GM03348 (cell line): ENCODE data around the gene METTL15.
"Not testable (repeated sequence)": the region's sequence is repeated elsewhere in the genome, so short reads cannot be mapped to it uniquely, and the experiment has no call there.

Experiments used
- DNase-seq: peaks from one replicate; pipeline ENCODE4 v3.0.0; 2012; ENCODE audit warnings: low spot score

METTL15 gene

GRCh38 chr11:28209906-28210305 is 101.7 kb downstream of the METTL15 start:
- DNase-seq, result no peak

DNA sequence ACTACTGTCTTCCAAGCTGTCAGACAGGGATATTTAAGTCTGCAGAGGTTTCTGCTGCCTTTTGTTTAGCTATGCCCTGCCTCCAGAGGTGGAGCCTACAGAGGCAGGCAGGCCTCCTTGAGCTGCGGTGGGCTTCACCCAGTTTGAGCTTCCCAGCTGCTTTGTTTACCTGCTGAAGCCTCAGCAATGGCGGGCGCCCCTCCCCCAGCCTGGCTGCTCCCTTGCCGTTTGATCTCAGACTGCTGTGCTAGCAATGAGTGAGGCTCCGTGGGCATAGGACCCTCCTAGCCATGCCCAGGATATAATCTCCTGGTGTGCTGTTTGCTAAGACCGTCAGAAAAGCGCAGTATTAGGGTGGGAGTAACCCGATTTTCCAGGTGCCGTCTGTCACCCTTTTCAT is 113.9 kb downstream of the METTL15 start:
- not testable (repeated sequence) for DNase-seq

- no peak for DNase-seq
Measured at GRCh38 chr11:28223577-28223976, 115.4 kb downstream of the METTL15 start.

GRCh38 chr11:28223994-28224393 is 115.8 kb downstream of the METTL15 start:
- DNase-seq, result no peak

DNA sequence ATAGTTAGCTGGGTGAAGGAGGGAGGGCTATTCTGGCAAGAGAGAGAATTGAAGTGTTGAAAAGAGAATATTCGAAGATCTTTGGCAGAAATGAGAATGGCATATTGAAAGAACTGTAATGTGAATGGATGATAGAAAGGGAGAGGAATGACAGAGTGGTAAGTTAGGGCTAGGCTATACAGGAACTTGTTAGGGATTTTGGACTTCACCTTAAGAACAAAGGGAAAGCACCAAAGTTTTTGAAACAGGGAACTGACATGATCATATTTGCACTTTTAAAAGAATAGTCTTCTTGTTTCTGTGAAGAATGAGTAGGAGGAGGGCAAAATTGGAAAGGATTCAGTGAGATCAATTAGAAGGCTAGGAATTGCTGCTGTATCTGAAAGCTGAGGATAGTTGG is 119.3 kb downstream of the METTL15 start:
- DNase-seq, result no peak

DNA sequence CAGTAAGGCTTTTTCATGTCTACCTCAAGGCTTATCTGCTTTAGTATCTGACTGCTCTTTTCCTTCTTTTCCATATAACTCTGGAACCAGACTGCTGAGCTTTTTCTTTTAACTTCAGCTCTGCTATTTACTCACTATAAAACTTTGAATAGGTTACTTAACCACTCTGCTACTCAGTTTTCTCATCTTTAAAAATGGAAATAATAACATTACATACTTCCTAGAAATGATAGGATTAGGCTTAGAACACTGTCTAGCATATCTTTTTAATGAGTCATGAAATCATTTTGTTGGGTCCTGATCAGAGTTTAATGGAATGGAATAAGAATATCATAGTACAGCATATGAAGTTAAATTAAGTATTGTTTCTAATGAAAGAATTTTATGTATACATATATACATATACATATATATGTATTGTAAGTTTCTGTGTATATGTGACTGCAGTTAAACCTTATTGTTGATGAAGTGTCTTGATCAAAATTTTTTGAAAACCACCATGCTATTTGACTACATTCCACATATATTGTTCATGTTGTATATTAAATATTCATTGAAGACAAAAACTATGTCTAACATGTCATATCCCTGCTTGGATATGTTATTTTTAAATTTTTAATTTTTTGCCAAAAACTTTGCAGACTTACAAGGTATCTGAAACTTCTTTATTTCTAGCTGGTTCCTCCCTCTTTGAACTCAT is 120.2 kb downstream of the METTL15 start:
- peak; percentile 18 for DNase-seq

GRCh38 chr11:28231475-28231874 is 123.3 kb downstream of the METTL15 start:
- DNase-seq, result no peak

DNA sequence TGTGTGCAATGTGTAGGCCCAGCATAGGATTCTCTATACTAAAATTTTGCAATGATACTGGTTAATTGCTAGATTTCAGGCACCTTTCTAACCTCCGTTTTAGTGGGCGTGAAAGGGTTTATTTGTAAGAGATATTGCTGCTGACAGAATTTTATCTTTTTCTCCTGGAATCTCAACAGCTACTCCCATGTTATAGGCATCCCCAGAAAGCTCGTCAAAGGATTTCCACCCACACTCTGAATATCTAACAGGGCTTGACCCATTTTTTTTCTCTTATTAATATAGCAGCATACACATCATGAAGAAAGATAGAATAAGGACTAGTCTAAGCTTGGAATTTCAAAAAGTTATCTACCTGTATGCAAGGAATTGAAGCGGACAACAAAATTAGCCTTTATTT is 124.5 kb downstream of the METTL15 start:
- no peak for DNase-seq

DNA sequence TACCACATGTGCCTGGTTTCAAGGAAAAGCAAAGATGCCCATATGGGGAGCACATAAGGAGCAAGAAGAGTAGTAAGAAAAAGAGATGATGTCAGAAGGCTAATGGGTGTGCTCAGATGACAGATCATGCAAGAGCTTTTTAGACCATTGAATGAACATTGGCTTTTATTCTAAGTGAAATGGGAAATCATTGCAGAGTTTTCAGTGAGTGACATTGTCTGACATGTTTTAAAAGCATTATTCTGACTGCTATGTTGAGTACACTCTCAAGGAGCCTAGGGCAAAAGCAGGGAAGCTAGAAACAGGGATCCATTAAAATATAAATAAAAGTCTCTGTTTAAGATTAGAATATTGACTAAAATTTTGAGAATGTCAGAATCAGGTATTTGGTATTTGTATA is 133.6 kb downstream of the METTL15 start:
- DNase-seq, result no peak

DNA sequence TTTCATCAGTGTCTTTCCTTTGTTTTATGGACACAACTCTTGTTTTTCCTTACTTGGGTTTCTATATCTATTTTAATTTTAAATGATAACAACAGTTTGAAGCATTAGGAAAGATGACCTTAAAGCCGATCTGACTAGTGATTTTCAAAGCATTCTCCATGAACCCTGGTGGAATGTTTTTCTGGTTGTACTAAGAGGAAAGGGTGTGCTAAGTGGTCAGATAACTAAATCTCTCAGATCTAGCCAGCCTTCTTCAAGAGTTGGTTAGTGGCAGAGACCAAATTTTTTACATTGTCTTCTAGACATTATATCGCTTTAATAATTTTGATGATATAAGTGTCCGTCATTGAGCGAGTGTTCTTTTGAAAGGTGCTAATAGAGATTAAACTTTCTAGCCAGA is 134.4 kb downstream of the METTL15 start:
- DNase-seq, result no peak

DNA sequence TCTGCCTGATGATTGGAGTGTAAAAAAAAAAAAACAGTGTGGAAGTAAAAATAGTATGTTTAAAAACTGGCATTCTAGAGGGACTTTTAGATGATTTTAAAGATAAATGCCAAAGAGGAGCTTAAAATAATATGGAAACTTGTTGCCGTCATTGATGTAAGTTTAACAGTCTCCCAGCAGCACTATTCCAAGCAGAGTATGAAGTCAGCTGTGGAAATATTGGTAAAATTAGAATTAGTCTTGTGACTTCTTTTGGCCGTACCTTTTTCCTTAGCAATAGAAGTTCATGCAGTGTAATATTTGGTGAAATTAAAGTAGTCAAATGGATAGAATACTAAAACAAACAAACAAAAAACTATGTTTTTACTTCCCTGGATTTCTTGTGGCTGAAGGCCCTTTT is 134.9 kb downstream of the METTL15 start:
- peak; percentile 5 for DNase-seq

- DNase-seq, result peak; percentile 34
Measured at GRCh38 chr11:28243581-28243980, 135.4 kb downstream of the METTL15 start.

GRCh38 chr11:28245131-28245530 is 136.9 kb downstream of the METTL15 start:
- peak; percentile 7 for DNase-seq

DNA sequence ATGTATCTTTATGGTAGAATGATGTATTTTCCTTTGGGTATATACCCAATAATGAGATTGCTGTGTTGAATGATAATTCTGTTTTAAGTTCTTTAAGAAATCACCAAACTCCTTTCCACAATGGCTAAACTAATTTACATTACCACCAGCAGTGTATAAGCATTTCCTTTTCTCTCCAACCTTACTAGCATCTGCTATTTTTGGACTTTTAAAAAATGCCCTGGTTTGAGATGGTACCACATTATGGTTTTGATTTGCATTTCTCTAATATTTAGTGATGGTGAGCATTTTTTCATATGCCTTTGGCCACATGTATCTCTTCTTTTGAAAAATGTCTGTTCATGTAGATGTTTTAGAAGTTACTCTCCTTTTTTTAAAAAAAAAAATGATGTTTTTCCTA is 142.0 kb downstream of the METTL15 start:
- DNase-seq, result no peak

DNA sequence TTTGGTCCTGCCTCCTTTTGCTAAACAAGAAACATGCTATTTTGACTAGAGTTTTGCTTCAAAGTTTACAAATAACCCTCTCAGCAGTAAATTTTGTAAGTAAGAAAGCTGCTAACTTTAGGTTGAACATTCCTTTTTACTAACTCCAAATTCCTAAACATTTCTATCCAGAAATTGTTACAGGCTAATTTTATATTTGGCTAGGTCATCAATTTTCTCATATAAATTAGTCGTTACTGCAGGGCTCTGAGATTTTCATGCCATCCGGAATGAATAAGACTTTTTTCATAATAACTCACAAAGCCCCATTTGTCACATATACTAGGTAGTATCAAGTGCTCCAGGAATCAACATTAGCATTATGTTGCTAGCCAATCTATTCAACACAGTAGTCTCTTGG is 143.1 kb downstream of the METTL15 start:
- no peak for DNase-seq

GRCh38 chr11:28257761-28258160 is 149.6 kb downstream of the METTL15 start:
- DNase-seq, result peak; percentile 3

DNA sequence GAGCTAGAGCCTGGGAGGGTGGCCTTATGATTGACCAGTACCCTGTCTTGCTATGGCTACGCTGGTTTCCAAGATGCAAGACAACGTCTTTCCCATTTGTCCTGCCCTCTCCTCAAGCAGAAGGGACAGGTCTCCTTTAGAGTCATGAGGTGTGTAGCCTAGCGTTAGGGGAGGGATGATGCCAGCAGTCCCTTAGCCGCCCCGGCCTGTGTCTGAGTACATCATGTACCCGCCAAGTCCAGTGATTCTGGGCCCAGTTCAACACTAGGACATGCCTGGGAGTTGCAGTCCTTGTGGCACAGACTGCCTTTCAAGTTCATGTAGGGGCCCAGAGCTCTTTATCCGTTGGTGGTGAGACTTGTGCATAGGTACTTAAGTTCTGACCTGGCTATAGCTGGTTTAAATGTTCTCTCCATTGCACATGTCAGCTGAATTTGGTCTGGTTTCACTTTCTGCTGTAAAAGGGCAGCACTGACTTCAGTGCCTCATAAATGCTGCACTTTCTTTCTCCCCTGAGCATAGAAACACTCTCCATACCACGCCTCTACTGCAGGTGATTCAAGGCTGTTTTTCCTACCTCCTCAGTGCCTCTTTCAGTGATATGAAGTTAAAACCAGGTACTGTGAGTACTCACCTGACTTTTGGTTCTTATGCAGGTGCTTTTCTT is 151.1 kb downstream of the METTL15 start:
- DNase-seq, result no peak

DNA sequence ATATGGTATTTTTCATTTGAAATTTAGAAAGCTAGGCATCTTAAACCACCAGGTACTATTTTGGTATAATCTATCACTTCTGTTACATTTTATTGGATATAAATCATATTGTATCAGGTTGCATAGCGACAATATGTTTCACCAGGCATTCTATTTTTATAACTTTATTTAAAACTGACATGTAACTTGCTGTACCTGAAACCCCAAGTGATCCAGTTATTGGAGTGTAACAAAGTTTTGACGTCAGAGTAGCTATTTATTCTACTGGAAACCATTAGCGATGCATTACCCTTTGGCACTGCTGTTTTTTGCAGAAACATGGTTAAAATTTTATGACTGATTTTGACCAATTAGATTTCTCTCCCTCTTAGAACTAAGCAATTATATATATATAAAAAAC is 160.7 kb downstream of the METTL15 start:
- no peak for DNase-seq

DNA sequence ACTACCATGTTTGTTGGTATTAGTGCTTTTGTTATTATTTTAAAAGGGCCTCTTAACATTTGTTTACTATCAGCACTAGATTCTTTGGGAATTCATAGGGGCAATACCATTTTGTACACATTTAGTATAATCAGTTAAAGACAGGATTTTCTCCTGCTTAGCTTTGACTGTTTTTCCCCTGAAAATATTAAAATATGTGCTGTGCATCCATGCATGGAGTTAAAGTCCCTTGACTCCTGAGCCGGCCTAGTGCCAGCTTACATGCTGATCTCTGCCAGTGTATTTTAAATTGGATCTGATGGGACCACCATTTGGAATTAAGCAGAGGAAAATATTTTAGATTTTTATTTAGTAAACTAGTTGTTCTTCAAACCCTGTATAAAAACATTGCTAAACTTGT is 161.4 kb downstream of the METTL15 start:
- DNase-seq, result no peak

DNA sequence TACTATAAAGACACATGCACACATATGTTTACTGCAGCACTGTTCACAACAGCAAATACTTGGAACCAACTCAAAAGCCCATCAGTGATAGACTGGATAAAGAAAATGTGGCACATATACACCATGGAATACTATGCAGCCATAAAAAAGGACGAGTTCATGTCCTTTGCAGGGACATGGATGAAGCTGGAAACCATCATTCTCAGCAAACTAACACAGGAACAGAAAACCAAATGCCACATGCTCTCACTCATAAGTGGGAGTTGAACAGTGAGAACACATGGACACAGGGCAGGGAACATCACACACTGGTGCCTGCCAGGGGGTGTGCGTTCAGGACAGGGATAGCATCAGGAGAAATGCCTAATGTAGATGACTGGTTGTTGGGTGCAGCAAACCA is 164.1 kb downstream of the METTL15 start:
- DNase-seq, result not testable (repeated sequence)

DNA sequence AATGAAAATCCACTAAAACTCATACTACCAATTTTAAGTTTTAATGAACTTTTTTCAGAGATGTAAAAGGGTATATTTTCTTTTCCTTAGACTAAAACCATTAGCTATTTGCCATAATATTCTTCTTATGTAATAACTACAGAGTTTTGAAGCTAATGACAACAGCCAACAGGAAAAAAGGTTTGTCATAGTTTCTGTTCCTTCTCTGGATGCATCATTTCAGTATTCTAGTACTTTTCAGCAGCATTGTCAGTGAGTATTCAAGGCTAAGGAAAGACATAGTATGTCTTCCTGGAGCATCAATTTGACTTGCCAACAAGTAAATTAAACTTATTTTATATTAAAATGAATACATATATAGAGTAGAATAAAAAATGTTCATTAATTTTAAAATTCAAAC is 166.0 kb downstream of the METTL15 start:
- no peak for DNase-seq

- DNase-seq, result no peak
Measured at GRCh38 chr11:28284196-28284595, 176.0 kb downstream of the METTL15 start.

GRCh38 chr11:28289444-28289843 is 181.3 kb downstream of the METTL15 start:
- DNase-seq, result no peak

DNA sequence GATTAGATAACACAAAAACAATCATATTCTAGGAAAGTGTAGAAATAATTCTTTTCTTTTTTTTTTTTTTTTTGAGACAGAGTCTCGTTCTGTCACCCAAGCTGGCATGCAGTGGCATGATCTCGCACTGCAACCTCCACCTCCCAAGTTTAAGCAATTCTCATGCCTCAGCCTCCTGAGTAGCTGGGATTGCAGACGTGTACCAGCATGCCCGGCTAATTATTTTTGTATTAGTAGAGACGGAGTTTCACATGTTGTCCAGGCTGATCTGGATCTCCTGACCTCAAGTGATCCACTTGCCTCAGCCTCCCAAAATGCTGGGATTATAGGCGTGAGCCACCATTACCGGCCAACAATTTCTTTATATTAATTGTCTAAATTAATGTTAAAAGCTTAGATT is 182.8 kb downstream of the METTL15 start:
- not testable (repeated sequence) for DNase-seq
